ENCODE measurements around the gene CACNA1D. TPM values are rescaled to one million over a fixed set of nuclear protein-coding genes. Genes with fewer than 3 reads are reported as not detected.

CACNA1D gene
- total and polyA plus RNA-seq, 2 donors (not counting 3 experiments of a cell fraction or from before 2014, with no cell fraction given), result 0.06 TPM; not detected in 1

- Histone ChIP-seq H4K20me1 (replicated peaks; ENCODE audit: control insufficient read depth, extremely low read depth, insufficient read depth, low read length) (no peaks in the 10 kb centered on the region), H3K36me3 (ENCODE audit: control insufficient read depth in 2 of 2, extremely low read depth in 1 of 2, insufficient read depth in 2 of 2, low read length in 2 of 2) (no peaks in the 10 kb centered on the region), H3K9ac (replicated peaks; ENCODE audit: extremely low read depth, insufficient read depth, low read length) (no peak overlapping the region), H3K9me3 (replicated peaks; ENCODE audit: control insufficient read depth, insufficient read depth, low read length) (no peaks in the 10 kb centered on the region), H3K79me2 (ENCODE audit: control insufficient read depth, insufficient read depth, low read length) (no peaks in the 10 kb centered on the region), H2AFZ (ENCODE audit: low read depth, low read length) (no peak overlapping the region), H3K9me1 (replicated peaks; ENCODE audit: control insufficient read depth, extremely low read depth, insufficient read depth, low read length) (no peaks in the 10 kb centered on the region), H3K4me1 (ENCODE audit: control insufficient read depth, extremely low read depth, insufficient read depth, low read length) (no peaks in the 10 kb centered on the region), H3K4me2 (ENCODE audit: insufficient read depth, low read length) (no peak overlapping the region), H3K27me3 (ENCODE audit: control insufficient read depth in 2 of 2, insufficient read depth in 2 of 2, low read length in 2 of 2) (peaks cover 3 to 7% of the 10 kb centered on the region in 2 experiments), H3K4me3 (replicated peaks in 1 of 3; ENCODE audit: insufficient read depth in 1 of 3, low read depth in 1 of 3, low read length in 3 of 3) (no peak overlapping the region), H3K27ac (ENCODE audit: insufficient read depth, low read depth, low read length) (no peak overlapping the region)
- POLR2A ChIA-PET, result no interaction called here
- intact Hi-C loops (cut with micrococcal nuclease), result no loop called here
- CTCF ChIA-PET, result interaction anchor here (1.0 to 1.6 kb wide), 5 partner anchors 11 to 58 kb away, joined by 3 to 4 read pairs (median 3); no protein-coding TSS in a partner anchor
- dilution Hi-C loops (cut with MboI; ENCODE audit: extremely low pct_ligation_motif_present, low sequenced_read_pairs), result no loop called here
- FAIRE-seq (no peak), DNase-seq (ENCODE audit: low read depth, low spot score) (no peak)
- TF ChIP-seq MAX (IDR thresholded peaks at IDR 0.05; ENCODE audit: insufficient read depth, insufficient read length) (no peak), POLR2AphosphoS5 (IDR thresholded peaks at IDR 0.05; ENCODE audit: insufficient read depth, low read depth, low read length) (no peak), EZH2 (IDR thresholded peaks at IDR 0.05; ENCODE audit: borderline replicate concordance, low read depth, low read length, severe bottlenecking) (no peak), JUN (IDR thresholded peaks at IDR 0.05; ENCODE audit: borderline replicate concordance, insufficient read depth, insufficient read length, low read depth) (no peak), GATA2 (IDR thresholded peaks at IDR 0.05; ENCODE audit: insufficient read depth, insufficient read length, low read depth, low read length) (no peak)
- TF ChIP-seq, protein P1, sequence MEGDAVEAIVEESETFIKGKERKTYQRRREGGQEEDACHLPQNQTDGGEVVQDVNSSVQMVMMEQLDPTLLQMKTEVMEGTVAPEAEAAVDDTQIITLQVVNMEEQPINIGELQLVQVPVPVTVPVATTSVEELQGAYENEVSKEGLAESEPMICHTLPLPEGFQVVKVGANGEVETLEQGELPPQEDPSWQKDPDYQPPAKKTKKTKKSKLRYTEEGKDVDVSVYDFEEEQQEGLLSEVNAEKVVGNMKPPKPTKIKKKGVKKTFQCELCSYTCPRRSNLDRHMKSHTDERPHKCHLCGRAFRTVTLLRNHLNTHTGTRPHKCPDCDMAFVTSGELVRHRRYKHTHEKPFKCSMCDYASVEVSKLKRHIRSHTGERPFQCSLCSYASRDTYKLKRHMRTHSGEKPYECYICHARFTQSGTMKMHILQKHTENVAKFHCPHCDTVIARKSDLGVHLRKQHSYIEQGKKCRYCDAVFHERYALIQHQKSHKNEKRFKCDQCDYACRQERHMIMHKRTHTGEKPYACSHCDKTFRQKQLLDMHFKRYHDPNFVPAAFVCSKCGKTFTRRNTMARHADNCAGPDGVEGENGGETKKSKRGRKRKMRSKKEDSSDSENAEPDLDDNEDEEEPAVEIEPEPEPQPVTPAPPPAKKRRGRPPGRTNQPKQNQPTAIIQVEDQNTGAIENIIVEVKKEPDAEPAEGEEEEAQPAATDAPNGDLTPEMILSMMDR (IDR thresholded peaks at IDR 0.05; ENCODE audit: extremely low read depth in 1 of 2, insufficient read depth in 1 of 2, low read depth in 1 of 2, low read length in 2 of 2), result no peak
- no TSS peak for BruUV-seq (replicated peaks)
Measured at GRCh38 chr3:53502737-53503136, 8.3 kb downstream of the CACNA1D start.
